ENCODE measurements around the gene CSF1R. TPM values are rescaled to one million over a fixed set of nuclear protein-coding genes. Genes with fewer than 3 reads are reported as not detected.

CSF1R gene
- total and polyA plus RNA-seq, 2 of the 8 experiments (the other 6 are each of a cell fraction or from before 2014, with no cell fraction given) = 0.12 TPM; not detected in 1

DNA sequence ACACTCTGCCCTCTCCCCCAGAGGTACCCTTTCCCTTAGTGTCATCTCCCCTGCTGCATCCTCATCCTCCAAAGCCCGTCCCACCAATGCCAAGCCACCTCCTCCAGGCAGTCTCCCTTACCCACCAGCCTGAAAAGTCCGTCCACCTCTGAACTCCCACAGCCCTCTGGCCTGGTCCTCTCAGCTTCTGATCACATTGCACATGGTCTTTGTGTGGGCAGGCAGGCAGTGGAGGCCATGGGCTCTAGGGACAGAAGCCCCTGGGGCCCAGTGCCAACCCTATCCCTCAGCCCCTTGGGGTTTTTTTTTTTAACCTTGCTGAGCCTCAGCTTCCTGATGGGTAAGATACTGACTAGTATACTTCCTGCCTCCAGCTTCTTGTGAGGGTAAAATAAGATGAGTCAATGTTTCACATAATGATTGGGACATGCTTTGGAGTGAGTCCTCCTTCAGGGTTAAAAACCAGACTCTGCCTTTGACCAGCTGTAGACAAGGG, 19.4 kb downstream of the CSF1R start (continued):
- no peak for TF ChIP-seq CBX5 (IDR thresholded peaks at IDR 0.05; ENCODE audit: low read depth, low read length)
- no peak for TF ChIP-seq CHD2 (IDR thresholded peaks at IDR 0.05; ENCODE audit: low read length)
